Gastrocnemius medialis (tissue), 4 donors: Measurements from ENCODE around the gene PLEKHH3.
A peak's percentile ranks its signal among the peaks of the same experiment; 100 is the strongest.

ENCODE experiments used
- POLR2A ChIP-seq, 2 donors: fragments of 450-650 bp; IDR thresholded peaks; one replicate each; pipeline ENCODE4 v1.6.1; 2017; ENCODE audit warnings: antibody characterized with exemption in 2 of 2, mild to moderate bottlenecking in 2 of 2, moderate library complexity in 2 of 2
- TF ChIP-seq, protein P1 (sequence below), 5 experiments: fragments of 450-650 bp in 3 of 5; fragments of 200-600 bp in 2 of 5; sonication (generic) in 2 of 5; IDR thresholded peaks in 4 of 5; conservative IDR thresholded peaks in 1 of 5; 1 replicate in 4 of 5; 2 replicates in 1 of 5; pipeline ENCODE4 v1.5.1; 2016 to 2019; ENCODE audit warnings: antibody characterized with exemption in 5 of 5, mild to moderate bottlenecking in 3 of 5, moderate library complexity in 3 of 5

DNA sequence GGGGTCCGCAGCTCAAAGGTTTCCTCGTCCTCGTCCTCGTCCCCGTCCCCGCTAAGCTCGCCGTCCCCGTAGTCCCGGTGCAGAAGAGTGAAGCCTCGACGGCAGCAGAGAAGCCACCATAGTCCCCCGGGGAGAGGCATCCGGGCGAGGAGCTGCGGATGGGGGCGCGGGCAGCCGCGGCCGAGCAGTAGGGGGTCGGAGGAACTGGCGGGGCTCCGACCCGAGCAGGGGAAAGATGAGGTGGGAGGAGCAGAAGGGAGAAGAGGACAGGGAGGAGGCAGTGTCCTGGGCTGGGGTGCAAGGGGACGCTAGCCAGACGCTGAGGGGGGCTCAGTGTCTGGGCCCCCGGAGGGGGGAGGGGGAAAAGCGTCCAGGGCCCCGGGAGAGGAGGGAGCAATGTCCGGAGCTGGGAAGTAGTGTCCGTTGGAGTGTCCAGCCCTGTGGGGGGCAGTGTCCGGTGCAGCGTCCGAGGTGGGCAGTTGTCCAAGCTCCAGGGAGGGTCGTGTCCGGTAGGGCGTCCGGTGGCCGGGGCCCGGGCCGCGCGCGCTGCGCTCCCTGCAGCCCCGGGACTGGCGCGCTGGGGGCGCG, at the start of gene PLEKHH3:
- TF ChIP-seq POLR2A (IDR thresholded peaks at IDR 0.05): peak; percentile 92 to 96
- TF ChIP-seq, protein P1, sequence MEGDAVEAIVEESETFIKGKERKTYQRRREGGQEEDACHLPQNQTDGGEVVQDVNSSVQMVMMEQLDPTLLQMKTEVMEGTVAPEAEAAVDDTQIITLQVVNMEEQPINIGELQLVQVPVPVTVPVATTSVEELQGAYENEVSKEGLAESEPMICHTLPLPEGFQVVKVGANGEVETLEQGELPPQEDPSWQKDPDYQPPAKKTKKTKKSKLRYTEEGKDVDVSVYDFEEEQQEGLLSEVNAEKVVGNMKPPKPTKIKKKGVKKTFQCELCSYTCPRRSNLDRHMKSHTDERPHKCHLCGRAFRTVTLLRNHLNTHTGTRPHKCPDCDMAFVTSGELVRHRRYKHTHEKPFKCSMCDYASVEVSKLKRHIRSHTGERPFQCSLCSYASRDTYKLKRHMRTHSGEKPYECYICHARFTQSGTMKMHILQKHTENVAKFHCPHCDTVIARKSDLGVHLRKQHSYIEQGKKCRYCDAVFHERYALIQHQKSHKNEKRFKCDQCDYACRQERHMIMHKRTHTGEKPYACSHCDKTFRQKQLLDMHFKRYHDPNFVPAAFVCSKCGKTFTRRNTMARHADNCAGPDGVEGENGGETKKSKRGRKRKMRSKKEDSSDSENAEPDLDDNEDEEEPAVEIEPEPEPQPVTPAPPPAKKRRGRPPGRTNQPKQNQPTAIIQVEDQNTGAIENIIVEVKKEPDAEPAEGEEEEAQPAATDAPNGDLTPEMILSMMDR (IDR thresholded peaks at IDR 0.05 in 4 of 5, conservative IDR thresholded peaks at IDR 0.05 in 1 of 5): peak in 3 of 5 experiments; percentile 24 to 41 (median 37)
